Ectodermal cell (in vitro differentiated cells): Measurements from ENCODE around the gene ZNF778.
"Not testable (repeated sequence)": the region's sequence is repeated elsewhere in the genome, so short reads cannot be mapped to it uniquely, and the experiment has no call there.

Experiments used
- H3K27ac ChIP-seq: 2 replicates; pipeline ENCODE4 v1.7.0; 2013; ENCODE audit warnings: mild to moderate bottlenecking, low read depth, low read length; ENCODE audit not compliant: insufficient read depth, poor library complexity, severe bottlenecking
- H3K27me3 ChIP-seq: 2 replicates; pipeline ENCODE4 v1.7.0; 2013; ENCODE audit warnings: mild to moderate bottlenecking, low read length; ENCODE audit not compliant: insufficient read depth, control insufficient read depth, poor library complexity, severe bottlenecking
- H3K36me3 ChIP-seq: one replicate; pipeline ENCODE4 v1.7.0; 2013; ENCODE audit warnings: low read length; ENCODE audit not compliant: control insufficient read depth, insufficient read depth
- H3K4me1 ChIP-seq: one replicate; pipeline ENCODE4 v1.7.0; 2013; ENCODE audit warnings: low read length; ENCODE audit not compliant: control insufficient read depth, insufficient read depth
- H3K4me3 ChIP-seq: 2 replicates; pipeline ENCODE4 v1.7.0; 2013; ENCODE audit warnings: low read depth, low read length, control low read depth; ENCODE audit not compliant: insufficient read depth
- H3K9me3 ChIP-seq: 2 replicates; pipeline ENCODE4 v1.7.0; 2013; ENCODE audit warnings: mild to moderate bottlenecking, low read length, moderate library complexity; ENCODE audit not compliant: control insufficient read depth
- WGBS, 2 experiments: methylation state at CpG; one replicate each; pipeline ENCODE4 v1.1.7; 2013; ENCODE audit warnings: missing lambda C conversion rate in 2 of 2; 5-methylcytosine and 5-hydroxymethylcytosine counted together

ZNF778 gene

DNA sequence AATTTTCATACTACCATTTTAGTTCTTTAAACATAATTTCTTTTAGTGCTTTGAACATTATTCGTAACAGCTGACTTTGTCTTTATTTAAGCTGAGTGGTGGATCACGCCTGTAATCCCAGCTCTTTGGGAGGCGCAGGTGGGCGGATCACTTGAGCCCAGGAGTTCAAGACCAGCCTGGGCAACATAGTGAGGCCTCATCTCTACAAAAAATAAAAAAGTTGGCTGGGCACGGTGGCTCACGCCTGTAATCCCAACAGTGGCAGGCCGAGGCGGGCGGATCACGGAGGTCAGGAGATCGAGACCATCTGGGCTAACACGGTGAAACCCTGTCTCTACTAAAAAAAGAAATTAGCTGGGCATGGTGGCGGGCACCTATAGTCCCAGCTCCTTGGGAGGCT lies 42.4 kb downstream of the ZNF778 start:
- H3K4me1 ChIP-seq, H3K9me3 ChIP-seq, H3K4me3 ChIP-seq, H3K27ac ChIP-seq, H3K36me3 ChIP-seq: not testable (repeated sequence)
- 95% methylated on average over 13 of the region's 13 CpGs for WGBS, 2 experiments
- H3K27me3 ChIP-seq = peaks cover 21% of the 10 kb centered on the region

DNA sequence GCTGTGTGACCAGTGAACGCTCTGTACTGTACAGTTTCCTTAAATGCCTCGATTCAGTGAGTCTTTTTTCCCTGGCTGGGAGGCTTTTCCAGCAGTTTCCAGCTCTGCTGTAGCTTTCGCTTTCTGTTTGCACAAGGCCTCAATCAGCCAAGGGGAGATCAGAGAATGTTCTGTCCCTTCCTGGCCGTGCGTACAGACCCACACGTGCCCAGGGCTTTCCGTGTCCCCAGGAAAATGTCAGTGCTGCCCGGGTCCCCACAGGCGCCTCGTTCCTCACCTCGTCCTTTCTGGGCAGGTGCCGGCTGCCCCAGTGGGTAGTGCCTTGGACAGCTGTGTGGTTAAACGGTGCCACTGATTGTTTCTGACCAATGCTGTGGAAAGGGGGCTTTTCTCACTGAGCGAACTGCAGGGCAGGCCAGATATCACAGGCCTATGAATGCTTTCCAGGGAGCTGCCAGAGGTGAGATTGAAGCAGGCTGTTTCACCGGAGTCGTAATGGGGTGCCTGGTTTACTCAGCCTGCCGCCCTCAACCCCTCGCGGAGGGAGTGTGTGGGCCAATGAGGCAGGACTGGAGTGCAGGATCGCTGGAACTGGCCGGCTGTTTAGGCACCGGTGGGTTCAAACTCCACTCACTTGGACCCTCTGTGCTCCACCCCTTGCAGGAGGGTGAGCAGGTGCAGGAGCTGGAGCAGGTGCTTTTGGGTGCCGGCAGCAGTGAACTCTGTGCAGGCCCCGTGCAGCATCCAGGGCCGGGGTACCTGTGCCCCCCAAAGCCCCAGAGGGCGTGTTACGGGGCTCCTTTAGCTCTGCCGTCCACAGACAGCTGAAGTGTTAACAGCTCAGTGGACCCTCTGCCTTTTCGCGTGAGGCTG lies 44.4 kb downstream of the ZNF778 start:
- Histone ChIP-seq H3K4me1 (no peaks in the 10 kb centered on the region), H3K27ac (no peak overlapping the region), H3K9me3 (no peaks in the 10 kb centered on the region), H3K36me3 (no peaks in the 10 kb centered on the region), H3K4me3 (no peak overlapping the region), H3K27me3 (peaks cover 14% of the 10 kb centered on the region)
- 94 to 95% methylated on average over 30 of the region's 30 CpGs for WGBS, 2 experiments

DNA sequence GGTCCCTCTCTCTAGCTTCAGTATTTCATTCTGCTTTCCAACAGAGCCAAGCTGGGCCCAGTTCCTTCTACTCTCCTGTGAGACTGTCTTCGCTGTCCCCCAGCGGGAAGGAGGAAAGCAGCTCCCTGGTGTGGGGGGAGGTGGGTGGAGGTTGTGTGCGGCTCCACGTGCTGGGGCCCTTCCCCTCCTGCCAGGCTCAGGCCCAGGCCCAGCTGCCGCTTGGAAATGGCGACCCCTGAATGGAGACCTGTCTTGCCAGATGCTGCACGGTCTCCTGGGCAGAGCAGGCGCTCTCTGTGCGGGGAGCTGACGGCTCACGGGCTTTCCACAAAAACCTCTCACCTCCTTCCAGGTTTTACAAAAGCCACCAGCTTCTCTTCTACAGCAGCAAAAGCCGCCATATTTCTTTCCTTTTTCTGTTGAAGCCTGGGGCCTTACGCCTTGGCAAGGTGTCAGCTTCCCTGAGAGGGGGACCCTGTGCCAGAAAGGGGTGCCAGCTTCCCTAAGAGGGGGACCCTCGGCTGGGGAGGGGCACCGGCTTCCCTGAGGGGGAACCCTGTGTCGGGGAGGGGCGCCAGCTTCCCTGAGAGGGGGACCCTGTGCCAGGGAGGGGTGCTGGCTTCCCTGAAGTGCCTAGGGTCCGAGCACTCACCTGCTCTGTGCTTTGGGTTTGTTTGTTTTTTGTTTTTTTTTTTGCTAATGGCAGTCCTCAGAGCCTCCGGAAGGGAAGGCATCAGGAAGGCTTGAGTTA lies 47.5 kb downstream of the ZNF778 start:
- 93 to 95% methylated on average over 19 of the region's 19 CpGs for WGBS, 2 experiments
- no peak overlapping the region for H3K4me3 ChIP-seq
- peaks cover 8% of the 10 kb centered on the region for H3K36me3 ChIP-seq
- H3K4me1 ChIP-seq = no peaks in the 10 kb centered on the region
- H3K9me3 ChIP-seq = no peaks in the 10 kb centered on the region
- no peaks in the 10 kb centered on the region for H3K27me3 ChIP-seq
- H3K27ac ChIP-seq = no peak overlapping the region

- H3K4me1 ChIP-seq = no peaks in the 10 kb centered on the region
- H3K27me3 ChIP-seq = no peaks in the 10 kb centered on the region
- H3K4me3 ChIP-seq = no peak overlapping the region
- WGBS, 2 experiments = 90 to 91% methylated on average over 21 of the region's 21 CpGs
- H3K9me3 ChIP-seq = no peaks in the 10 kb centered on the region
- no peak overlapping the region for H3K27ac ChIP-seq
- peaks cover 13% of the 10 kb centered on the region for H3K36me3 ChIP-seq
Observed at GRCh38 chr16:89265647-89266046, 48.1 kb downstream of the ZNF778 start.

GRCh38 chr16:89266521-89267134 lies 49.1 kb downstream of the ZNF778 start:
- H3K4me1 ChIP-seq = no peaks in the 10 kb centered on the region
- H3K4me3 ChIP-seq = no peak overlapping the region
- no peaks in the 10 kb centered on the region for H3K9me3 ChIP-seq
- H3K27me3 ChIP-seq = no peaks in the 10 kb centered on the region
- no peak overlapping the region for H3K27ac ChIP-seq
- peaks cover 17% of the 10 kb centered on the region for H3K36me3 ChIP-seq
- WGBS, 2 experiments = 95 to 96% methylated on average over 17 of the region's 17 CpGs

DNA sequence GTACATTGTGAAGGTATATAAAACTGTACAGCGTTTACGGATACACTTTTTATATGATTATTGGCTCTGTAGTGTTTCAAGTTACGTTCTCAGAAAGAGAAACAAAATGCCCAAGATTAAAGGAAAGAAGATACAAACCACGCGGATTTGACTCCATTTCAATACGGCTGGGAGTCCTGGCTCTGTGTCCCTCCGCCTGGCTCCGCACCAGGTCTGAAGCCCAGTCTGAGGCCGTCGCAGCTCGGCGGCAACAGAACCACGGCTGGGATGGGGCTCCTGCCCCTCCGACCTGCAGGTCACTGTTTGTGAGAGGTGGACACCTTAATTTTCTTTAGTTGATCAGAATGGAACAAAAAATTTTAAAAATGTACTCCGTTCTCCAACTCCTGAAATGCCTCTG lies 50.2 kb downstream of the ZNF778 start:
- H3K4me3 ChIP-seq, H3K27me3 ChIP-seq, H3K27ac ChIP-seq, H3K4me1 ChIP-seq, H3K9me3 ChIP-seq: not testable (repeated sequence)
- peaks cover 17% of the 10 kb centered on the region for H3K36me3 ChIP-seq
- 98 to 100% methylated on average over 6 to 7 of the region's 15 CpGs for WGBS, 2 experiments

DNA sequence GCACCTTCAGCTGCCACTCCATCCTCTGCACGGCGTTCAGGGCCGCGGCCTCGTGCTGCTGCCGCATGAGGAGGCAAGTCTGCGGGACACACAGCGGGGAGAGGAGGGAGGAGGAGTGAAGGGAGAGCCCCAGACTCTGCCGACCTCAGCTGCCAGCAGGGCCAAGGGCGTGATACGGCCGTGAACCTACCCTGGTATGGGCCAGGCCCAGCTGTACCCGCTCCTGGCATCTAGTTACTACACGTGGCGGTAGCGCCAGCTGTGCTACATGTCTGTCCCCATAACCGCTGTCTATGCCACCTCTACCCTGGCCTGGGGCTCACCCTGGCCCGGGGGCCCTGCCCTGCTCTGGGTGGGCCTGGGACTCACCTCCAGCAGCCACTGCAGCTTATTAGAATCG lies 51.1 kb downstream of the ZNF778 start:
- no peak overlapping the region for H3K27ac ChIP-seq
- no peak overlapping the region for H3K4me3 ChIP-seq
- peaks cover 17% of the 10 kb centered on the region for H3K36me3 ChIP-seq
- no peaks in the 10 kb centered on the region for H3K27me3 ChIP-seq
- no peaks in the 10 kb centered on the region for H3K4me1 ChIP-seq
- no peaks in the 10 kb centered on the region for H3K9me3 ChIP-seq
- 96 to 98% methylated on average over 19 of the region's 19 CpGs for WGBS, 2 experiments

- Histone ChIP-seq H3K27me3 (no peaks in the 10 kb centered on the region), H3K9me3 (no peaks in the 10 kb centered on the region), H3K4me3 (no peak overlapping the region), H3K4me1 (no peaks in the 10 kb centered on the region), H3K27ac (no peak overlapping the region), H3K36me3 (peaks cover 22% of the 10 kb centered on the region)
- WGBS, 2 experiments = 96 to 97% methylated on average over 12 to 14 of the region's 14 CpGs
Observed at GRCh38 chr16:89268987-89269735, 51.7 kb downstream of the ZNF778 start.

DNA sequence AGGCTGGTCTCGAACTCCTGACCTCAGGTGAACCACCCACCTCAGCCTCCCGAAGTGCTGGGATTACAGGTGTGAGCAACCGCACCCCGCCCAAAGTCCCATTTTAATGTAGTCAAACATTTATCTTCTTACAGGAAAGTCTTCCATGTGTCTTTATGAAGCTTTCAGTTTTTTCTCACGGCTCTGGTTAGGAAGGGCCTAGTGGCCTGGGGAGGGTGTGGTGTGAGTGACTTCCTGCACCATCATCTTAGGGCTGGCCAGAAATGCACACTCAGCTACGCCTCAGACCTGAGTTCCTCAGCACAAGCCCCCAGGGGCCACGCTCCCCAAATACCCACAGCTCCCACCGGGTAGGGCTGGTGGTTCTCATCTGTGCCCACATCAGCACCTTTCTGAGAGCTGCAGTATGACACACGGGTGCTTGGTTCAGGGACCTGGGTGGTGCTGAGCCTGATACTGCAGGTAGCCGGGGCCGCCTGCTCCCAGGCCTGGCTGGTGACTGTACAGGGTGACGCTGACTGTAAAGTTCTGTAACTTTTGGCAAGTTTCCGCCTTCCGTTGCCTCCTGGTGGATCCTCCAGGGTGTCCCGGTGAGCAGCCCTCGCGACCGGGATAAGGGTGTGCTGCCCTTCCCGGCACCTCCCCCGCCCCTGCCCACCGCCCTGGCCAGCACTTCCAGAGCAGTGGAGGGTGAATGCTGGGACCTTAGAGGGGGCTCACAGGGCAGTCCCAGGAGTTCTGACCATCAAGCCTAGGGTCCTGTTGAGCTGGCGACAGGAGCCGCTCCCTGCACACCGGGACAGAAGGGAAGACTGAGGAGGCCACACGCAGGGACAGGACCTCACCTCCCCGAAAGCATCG lies 52.5 kb downstream of the ZNF778 start:
- peaks cover 26% of the 10 kb centered on the region for H3K36me3 ChIP-seq
- H3K27ac ChIP-seq = no peak overlapping the region
- no peaks in the 10 kb centered on the region for H3K9me3 ChIP-seq
- WGBS, 2 experiments = 95 to 97% methylated on average over 27 of the region's 27 CpGs
- H3K4me1 ChIP-seq = no peaks in the 10 kb centered on the region
- no peaks in the 10 kb centered on the region for H3K27me3 ChIP-seq
- H3K4me3 ChIP-seq = no peak overlapping the region
